Measurements from ENCODE around the gene KL. TPM values are rescaled to one million over a fixed set of nuclear protein-coding genes. Genes with fewer than 3 reads are reported as not detected.

The KL gene
- total RNA-seq, result under 0.01 and 0.18 TPM in 2 replicates

DNA sequence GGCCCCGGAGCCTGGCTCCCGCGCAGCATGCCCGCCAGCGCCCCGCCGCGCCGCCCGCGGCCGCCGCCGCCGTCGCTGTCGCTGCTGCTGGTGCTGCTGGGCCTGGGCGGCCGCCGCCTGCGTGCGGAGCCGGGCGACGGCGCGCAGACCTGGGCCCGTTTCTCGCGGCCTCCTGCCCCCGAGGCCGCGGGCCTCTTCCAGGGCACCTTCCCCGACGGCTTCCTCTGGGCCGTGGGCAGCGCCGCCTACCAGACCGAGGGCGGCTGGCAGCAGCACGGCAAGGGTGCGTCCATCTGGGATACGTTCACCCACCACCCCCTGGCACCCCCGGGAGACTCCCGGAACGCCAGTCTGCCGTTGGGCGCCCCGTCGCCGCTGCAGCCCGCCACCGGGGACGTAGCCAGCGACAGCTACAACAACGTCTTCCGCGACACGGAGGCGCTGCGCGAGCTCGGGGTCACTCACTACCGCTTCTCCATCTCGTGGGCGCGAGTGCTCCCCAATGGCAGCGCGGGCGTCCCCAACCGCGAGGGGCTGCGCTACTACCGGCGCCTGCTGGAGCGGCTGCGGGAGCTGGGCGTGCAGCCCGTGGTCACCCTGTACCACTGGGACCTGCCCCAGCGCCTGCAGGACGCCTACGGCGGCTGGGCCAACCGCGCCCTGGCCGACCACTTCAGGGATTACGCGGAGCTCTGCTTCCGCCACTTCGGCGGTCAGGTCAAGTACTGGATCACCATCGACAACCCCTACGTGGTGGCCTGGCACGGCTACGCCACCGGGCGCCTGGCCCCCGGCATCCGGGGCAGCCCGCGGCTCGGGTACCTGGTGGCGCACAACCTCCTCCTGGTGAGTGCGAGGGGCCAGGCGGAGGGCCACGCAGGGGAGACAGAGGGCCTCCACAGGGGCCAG lies at the start of gene KL:
Gene KL, plus strand, starts transcription at position 10 of the 909 bp plus-strand sequence. Its CDS starts 18 bp downstream, at position 28.

